Fibroblast of skin of right biceps (primary cell): ENCODE results near the gene STS.

ENCODE experiments used
- DNase-seq: peaks from one replicate; pipeline ENCODE4 v3.0.0-alpha.2; 2013

Gene STS, protein sequence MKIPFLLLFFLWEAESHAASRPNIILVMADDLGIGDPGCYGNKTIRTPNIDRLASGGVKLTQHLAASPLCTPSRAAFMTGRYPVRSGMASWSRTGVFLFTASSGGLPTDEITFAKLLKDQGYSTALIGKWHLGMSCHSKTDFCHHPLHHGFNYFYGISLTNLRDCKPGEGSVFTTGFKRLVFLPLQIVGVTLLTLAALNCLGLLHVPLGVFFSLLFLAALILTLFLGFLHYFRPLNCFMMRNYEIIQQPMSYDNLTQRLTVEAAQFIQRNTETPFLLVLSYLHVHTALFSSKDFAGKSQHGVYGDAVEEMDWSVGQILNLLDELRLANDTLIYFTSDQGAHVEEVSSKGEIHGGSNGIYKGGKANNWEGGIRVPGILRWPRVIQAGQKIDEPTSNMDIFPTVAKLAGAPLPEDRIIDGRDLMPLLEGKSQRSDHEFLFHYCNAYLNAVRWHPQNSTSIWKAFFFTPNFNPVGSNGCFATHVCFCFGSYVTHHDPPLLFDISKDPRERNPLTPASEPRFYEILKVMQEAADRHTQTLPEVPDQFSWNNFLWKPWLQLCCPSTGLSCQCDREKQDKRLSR

GRCh38 chrX:7147413-7147977 lies at the start of gene STS:
Gene STS (plus strand): TSS chrX:7147712. CDS start chrX:7253200, 105,488 bp downstream.
- no peak for DNase-seq

DNA sequence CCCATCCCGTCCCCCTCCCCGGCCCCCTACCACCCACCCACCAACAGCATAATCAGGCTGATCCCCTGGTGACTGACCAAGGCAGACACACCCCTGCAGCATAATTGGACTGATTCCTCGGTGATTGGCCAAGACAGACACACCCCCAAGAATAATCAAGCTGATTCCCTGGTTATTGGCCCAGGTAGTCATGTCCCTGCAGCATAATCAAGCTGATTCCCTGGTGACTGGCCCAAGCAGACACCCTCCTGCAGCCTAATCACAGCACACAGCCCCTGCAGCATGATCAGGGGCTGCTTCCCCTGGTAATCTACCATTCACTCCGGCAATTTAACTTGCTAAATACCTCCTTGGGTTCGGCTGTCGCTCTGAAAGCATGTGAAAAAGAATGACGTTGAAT lies 47.5 kb upstream of the STS start:
- DNase-seq, result no peak

GRCh38 chrX:7102119-7102518 lies 45.4 kb upstream of the STS start:
- DNase-seq, result no peak

DNA sequence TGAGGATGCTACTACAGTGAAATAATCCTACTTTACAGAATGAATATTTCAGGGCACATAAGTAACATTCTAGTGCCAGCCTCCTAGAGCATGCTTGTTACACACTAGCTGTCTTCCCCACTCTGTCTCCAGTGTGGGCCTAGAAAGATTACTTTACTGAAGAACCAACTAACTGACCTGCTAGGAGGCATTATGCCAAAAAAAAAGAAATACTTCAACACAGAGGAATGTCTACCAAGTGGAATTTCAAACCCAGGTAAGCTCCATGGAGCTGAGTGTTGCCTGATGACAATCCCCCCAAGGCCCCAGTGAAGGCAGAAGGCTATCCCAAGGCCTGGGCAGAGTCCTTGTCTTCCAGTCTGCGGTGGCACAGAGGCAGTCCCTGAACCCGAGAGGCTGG lies 40.9 kb upstream of the STS start:
- DNase-seq, result no peak

DNA sequence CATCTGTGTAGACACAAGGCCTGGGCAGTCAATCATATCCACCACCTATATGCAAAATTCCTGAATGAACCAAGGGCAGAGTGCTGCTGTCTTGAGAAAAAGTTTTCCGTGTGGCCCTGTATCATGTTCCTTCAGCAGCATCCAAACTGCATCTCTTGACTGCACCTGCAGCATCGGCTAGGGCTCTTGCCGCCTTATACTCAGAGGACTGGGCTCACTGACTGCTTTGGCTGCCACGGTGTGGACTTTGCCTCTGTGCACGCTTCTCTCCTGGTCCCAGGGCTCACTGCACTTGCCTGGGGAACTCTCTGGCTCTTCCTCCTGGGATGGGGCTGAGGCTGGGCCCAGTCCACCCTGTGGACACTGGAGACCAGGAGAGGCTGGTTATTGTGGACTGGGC lies 39.5 kb upstream of the STS start:
- DNase-seq, result no peak

GRCh38 chrX:7109049-7109531 lies 38.4 kb upstream of the STS start:
- peak; percentile 0 for DNase-seq

GRCh38 chrX:7109838-7110793 lies 37.4 kb upstream of the STS start:
- no peak for DNase-seq

GRCh38 chrX:7110821-7111276 lies 36.7 kb upstream of the STS start:
- DNase-seq, result peak; percentile 6

DNA sequence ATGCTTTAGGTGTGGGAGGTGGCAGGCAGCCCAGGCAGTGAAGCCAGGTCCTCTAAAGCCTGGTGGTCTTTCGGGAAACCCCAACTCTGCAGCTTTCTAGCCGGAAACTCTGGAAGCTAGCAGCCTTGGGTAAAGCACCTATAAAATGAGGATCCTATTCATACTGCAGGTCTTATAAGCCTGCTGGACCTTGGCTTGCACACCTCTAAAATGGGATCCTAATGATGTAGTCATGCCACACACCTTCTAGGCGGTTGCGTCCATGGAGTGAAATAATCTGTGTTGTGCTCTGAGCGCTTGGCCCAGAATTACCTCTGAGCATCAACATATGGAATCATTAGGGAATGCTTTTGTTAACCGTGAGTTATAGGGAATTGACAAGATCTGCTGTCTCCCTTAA lies 36.0 kb upstream of the STS start:
- DNase-seq, result no peak

GRCh38 chrX:7112071-7112470 lies 35.4 kb upstream of the STS start:
- DNase-seq, result no peak

DNA sequence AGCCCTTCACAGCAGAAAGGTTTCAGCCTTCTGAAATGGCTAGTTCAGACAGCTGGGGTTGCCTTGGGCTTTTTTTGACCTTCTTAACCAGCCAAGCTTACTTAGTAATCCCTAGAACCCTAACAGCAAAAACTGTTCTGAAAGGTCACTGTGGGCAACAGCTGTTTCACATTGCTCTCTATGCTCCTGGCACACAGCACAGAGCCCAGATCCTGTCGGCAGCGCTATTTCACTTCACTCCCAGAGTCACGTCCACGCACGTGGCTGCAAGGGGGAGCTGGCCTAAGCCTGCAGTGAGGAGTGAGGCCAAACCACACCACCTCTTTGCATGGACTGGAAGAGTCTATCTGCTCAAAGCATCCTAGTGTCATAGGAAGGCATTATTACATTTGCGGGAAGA lies 32.0 kb upstream of the STS start:
- DNase-seq, result no peak

GRCh38 chrX:7116081-7116480 lies 31.4 kb upstream of the STS start:
- DNase-seq, result no peak

DNA sequence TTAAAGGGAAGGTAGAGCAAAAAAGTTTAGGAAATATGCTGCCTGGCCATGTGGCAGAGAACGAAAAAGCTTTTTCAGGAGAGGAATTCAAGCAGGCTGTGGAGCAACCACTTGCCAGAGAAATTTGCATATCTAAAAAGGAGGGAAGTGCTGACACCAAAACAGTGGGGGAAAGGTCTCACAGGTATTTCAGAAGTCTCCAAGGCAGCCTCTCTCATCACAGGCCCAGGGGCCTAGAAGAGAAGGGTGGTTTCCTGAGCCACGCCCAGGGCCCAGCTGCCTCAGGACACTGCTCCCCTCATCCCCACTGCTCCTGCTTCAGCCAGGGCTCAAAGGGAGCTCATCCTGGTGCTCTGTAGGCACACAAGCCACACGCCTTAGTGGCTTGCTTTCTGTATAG lies 29.9 kb upstream of the STS start:
- DNase-seq, result no peak

- no peak for DNase-seq
Observed at GRCh38 chrX:7119950-7120877, 27.3 kb upstream of the STS start.

DNA sequence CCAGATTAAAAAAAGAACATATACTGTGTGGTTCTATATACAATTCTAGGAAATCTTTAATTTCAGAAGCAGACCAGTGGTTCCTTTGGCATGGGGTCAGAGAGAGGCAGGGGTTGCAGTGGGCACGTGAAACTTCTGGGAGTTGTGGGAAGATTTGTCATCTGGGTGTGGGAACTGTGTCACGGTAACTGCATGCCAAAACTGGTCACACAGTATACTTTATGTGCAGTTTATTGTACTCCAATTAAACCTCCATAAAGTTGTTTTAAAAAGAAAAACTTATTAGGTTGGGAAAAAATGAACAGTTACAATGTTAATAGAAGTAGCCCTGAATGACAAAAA lies 26.7 kb upstream of the STS start:
- DNase-seq, result no peak

GRCh38 chrX:7127056-7127455 lies 20.5 kb upstream of the STS start:
- DNase-seq, result no peak

- no peak for DNase-seq
Observed at GRCh38 chrX:7131621-7132020, 15.9 kb upstream of the STS start.

- peak; percentile 74 for DNase-seq
Observed at GRCh38 chrX:7132335-7133049, 15.0 kb upstream of the STS start.

DNA sequence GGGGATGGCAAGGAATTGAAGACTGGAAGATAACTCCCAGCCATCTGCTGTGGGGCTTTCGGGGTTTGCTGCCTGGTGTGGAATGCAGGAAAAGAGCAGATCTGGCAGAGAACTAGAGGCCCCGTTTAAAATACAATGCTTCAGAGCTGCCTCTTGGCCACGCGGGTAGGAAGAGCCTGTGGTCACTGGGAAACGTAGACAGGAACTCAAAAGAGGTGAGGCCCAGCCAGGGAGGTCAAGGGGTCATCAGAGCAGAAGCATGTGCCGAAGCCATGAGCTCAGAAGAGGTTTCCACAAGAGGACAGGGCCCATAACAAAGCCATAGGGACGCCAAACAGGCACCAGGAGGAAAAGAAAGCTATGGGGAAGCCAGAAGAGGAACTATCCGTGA lies 14.5 kb upstream of the STS start:
- DNase-seq, result peak; percentile 18

- DNase-seq, result no peak
Observed at GRCh38 chrX:7134981-7135380, 12.5 kb upstream of the STS start.
